GM21515 (cell line): ENCODE measurements around the gene ANKRD13D.

ENCODE experiments used
- ATAC-seq: cut with Tn5 transposase; IDR thresholded peaks from one replicate; pipeline ENCODE4 v1.9.1; 2021; ENCODE audit not compliant: unreplicated experiment

Gene ANKRD13D

DNA sequence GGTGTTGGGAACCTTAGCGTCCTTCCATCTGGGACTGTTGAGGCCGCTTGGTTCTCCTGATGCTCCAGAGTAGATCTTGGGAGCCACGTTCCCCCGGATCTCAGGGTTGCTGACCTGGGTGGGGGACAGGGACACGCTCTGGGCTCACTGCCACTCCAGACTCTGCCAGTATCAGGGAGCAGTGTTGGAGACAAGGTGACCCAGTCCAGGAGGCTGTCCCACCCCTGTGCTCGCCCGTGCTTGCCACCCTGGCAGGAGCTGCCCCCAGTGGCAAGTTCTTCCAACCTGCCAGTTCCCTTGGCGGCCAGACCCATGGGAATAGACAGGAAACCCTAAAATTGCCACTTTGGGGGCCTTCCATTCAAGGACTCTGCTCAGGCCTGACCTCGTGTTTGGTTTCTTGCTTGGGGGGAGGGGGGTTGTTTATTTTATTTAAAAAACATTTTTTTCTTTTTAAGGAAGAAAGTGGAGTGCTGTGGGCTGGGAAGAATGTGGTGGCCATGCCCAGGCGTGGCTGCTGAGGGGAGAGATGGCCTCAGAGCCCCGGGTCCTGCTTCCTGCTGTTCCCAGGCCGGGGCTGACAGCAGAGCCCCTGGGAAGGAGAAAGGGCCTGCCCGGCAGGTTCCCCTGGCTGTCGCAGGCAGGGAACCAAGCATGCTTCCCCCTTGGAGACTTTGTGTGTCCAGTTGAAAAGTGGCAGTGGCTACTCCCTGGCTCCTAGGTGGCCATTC, 15.7 kb upstream of the ANKRD13D start:
- ATAC-seq: no peak

DNA sequence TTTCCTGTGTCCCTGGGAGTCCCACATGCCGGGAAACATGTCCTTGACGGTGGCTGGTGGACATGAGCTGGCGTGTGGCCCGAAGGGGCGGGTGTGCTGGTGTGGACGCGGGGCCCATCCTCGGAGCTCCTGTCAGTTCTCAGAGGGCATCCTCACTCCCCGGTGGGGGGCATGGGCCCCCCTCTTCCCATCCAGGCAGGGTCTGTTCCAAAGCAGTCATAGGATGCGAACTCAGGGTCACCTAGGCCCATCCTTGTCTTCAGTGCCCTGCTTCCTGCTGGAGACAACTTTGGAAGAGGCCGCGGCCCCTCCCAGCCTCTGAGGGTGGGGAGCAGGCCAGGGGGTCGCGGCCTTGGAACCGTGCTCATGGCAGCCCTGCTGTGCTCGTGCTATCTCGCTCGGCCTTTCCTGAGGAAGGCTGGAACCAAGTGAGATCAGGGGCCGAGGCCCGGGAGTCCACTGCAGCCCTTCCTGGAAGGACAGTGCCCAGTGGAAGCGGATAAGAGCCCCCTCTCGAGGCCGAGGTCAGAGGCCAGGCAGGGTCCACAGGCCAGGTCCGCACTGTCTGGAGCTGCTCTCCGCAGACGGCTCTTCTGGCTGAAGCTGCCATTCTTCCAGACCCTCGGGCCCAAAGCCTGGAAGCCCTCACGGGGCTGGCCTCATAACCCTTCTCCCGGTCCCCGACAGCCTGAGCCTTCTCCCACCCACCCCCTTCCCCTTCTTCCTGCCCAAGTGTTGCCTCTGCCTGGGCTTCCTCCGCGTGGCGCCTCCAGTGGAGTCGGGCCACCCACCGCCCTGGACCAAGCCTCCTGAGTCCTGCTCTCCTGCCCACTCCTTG, 14.1 kb upstream of the ANKRD13D start:
- ATAC-seq: no peak

GRCh38 chr11:67275606-67276409, 13.3 kb upstream of the ANKRD13D start:
- ATAC-seq: no peak

- ATAC-seq: peak; percentile 29
Observed at GRCh38 chr11:67276781-67277230, 12.3 kb upstream of the ANKRD13D start.

- peak; percentile 63 for ATAC-seq
Observed at GRCh38 chr11:67277231-67277961, 11.7 kb upstream of the ANKRD13D start.

DNA sequence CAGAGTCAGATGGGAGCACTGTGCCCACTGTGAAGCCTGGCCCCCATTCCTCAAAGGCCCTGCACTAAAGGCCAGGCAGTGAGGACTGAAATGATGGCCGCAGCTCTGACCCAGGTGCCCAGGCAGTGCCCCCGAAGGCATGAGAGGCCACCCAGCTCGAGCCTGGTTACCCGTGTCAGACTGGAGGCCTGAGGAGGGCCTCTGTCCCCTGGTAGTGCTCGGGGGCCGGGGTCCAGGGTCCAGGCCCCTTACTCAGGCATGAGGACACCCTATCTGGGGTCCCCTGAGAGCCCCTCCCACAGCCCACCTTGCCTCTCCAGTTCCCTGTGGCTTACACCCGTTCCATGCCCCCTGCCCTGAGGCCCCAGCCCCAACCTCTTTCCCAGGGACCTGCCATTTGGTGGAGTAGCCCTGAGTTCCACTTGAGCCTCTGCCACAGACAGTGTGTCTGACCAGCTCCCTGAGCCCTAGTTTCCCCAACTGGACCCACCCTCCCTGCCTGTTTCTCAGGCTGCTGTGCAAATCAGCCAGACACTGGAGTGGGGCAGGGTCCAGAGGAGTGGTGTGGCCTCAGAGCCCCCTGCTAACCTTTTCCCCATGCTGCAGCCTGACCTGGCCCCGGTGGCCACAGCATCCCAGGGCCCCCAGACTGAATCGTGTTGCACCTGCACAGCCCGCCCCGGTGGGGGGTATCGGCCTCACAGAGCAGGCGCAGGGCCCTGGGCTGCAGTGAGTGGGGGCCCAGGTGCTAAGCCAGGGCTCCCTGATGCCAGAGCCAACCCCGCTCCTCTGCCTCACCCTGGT, 10.8 kb upstream of the ANKRD13D start:
- no peak for ATAC-seq

DNA sequence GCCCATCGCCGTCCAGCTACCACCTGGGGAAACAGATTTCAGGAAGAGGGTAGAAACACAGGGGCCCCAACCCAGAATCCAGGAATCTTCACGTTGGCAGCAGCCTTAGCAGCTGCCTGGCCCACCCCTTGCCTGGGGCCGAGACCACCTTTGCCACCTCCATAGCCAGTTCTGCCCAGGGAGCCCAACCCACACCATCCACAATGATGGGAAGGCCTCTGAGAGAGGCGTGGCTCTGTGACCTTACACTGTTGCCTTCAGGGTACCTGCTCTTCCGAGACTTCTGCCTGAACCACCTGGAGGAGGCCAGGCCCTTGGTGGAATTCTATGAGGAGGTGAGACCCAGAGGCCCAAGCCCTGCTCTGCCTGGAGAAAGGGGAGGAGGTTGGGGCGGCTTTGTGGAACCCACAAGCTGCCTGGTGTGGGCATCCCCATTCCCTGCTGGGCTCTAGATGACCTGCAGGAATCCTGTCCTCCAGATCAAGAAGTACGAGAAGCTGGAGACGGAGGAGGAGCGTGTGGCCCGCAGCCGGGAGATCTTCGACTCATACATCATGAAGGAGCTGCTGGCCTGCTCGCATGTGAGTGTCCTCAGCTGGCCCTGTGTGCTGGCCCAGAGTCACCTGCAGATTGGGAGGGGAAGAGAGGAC, 10.0 kb upstream of the ANKRD13D start:
- no peak for ATAC-seq

DNA sequence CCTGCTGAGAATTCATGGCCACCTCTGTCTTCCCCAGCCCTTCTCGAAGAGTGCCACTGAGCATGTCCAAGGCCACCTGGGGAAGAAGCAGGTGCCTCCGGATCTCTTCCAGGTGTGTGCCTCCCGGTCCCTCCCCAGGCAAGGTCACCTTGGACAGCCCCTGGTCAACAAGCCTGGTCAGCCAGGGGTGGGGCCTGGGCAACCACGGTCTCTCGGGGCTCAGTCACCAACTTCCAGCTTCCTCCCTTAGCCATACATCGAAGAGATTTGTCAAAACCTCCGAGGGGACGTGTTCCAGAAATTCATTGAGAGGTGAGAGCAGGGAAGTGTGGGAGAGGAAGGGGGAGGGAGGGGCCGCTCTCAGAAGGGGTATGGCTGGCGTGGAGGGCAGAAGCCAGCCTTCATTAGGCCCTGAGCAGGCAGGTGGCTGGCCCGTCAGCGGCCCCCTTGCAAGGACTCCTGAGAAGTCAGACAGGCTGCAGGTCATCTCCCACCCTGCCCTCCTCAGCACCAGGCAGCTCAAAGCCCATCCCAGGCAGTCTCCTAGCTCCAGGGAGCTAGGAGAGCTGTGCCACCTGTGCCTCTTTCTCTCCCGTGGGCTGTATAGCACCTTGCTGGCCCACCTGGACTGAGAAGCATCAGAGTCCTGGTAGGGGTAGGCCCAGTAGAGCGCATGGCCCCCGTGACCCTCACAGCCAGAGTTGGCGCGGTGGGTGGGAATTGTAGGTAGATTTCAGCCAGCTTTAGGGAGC, 9.3 kb upstream of the ANKRD13D start:
- no peak for ATAC-seq

GRCh38 chr11:67280341-67280787, 8.7 kb upstream of the ANKRD13D start:
- ATAC-seq: no peak

GRCh38 chr11:67280788-67281551, 8.1 kb upstream of the ANKRD13D start:
- ATAC-seq: no peak

- ATAC-seq: no peak
Observed at GRCh38 chr11:67281552-67282150, 7.5 kb upstream of the ANKRD13D start.

DNA sequence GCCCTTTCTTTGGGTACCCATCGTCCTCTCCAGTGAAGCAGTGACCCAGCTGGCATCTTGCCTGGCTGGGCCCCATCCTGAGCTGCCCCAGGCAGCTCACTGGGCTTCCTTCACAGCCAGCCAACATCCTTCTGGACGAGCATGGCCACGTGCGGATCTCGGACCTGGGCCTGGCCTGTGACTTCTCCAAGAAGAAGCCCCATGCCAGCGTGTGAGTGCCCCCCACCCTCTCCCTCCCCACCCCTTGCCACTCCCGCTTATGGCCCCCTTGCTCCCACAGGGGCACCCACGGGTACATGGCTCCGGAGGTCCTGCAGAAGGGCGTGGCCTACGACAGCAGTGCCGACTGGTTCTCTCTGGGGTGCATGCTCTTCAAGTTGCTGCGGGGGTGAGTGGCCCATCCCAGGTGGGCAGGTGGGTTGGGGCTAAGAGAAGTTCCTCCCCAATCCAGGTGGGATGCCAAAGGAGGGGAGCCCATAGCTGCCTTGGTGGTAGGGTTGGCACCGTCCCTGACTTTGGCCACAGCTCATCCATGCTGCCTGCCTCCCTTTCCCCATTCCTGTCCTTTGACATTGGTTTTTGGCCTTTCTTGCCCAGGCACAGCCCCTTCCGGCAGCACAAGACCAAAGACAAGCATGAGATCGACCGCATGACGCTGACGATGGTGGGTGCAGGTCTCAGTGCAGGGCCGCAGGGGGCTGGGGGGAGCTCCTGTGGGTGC, 6.8 kb upstream of the ANKRD13D start:
- ATAC-seq: no peak

DNA sequence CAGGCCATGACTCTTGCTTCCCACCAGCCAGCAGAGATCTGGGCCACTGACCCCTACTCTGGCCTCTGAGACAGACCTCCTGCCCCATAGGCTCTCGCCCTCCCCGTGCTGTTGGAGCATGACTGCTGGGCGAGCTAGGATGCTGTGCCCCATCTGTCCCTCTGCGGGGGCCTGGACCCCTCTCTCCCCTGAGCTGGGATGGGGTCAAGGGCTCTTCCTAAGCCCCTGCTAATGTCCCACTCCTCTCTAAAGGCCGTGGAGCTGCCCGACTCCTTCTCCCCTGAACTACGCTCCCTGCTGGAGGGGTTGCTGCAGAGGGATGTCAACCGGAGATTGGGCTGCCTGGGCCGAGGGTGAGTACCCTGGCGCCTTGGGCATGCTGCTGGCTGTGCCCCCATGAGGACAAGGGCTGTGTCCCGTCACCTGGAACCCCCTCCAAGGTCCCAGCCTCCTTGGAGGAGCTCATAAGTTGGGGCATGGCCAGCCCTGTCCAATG, 6.2 kb upstream of the ANKRD13D start:
- ATAC-seq: no peak

GRCh38 chr11:67283481-67283963, 5.6 kb upstream of the ANKRD13D start:
- no peak for ATAC-seq

DNA sequence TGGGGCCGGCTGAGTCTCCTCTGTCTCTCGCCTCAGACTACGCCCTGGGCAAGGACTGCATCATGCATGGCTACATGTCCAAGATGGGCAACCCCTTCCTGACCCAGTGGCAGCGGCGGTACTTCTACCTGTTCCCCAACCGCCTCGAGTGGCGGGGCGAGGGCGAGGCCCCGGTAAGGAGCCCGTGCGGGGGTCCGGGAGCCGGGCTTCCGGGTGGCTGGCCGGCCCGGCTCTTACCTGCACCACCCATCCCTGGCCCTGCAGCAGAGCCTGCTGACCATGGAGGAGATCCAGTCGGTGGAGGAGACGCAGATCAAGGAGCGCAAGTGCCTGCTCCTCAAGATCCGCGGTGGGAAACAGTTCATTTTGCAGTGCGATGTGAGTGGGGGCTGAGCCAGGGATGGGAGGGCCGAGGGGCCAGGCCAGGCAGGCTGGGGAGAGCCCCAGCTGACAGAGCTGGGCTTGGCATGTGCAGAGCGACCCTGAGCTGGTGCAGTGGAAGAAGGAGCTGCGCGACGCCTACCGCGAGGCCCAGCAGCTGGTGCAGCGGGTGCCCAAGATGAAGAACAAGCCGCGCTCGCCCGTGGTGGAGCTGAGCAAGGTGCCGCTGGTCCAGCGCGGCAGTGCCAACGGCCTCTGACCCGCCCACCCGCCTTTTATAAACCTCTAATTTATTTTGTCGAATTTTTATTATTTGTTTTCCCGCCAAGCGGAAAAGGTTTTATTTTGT, 4.1 kb upstream of the ANKRD13D start:
- no peak for ATAC-seq
